Small intestine (tissue), 7 donors: Measurements from ENCODE around the gene APOL1. TPM values are rescaled to one million over a fixed set of nuclear protein-coding genes. Genes with fewer than 3 reads are reported as not detected.
"Not testable (repeated sequence)": the region's sequence is repeated elsewhere in the genome, so short reads cannot be mapped to it uniquely, and the experiment has no call there.

Experiments
- DNase-seq, 2 donors: peaks; one replicate each; pipeline versions ENCODE4 v3.0.0 to v3.0.0-alpha.2; 2013
- FAIRE-seq: peaks from 2 replicates; lab custom pipeline; 2012; peaks lifted over from hg19 to GRCh38; lab: Jason Lieb, UNC
- H3K27ac ChIP-seq, 3 donors: one replicate each; pipeline ENCODE4 v1.5.1; 2013; ENCODE audit warnings: low read length in 2 of 3, mild to moderate bottlenecking in 2 of 3, control low read depth in 1 of 3, inconsistent platforms in 1 of 3, low read depth in 1 of 3, moderate library complexity in 1 of 3
- H3K27me3 ChIP-seq, 3 donors: one replicate each; pipeline ENCODE4 v1.6.1; 2013; ENCODE audit warnings: low read length in 3 of 3, inconsistent platforms in 1 of 3; ENCODE audit not compliant: control insufficient read depth in 3 of 3, insufficient read depth in 3 of 3
- H3K36me3 ChIP-seq, 3 donors: one replicate each; pipeline ENCODE4 v1.6.1; 2013; ENCODE audit warnings: low read length in 3 of 3, inconsistent platforms in 1 of 3, low read depth in 1 of 3, mild to moderate bottlenecking in 1 of 3, moderate library complexity in 1 of 3; ENCODE audit not compliant: control insufficient read depth in 3 of 3, insufficient read depth in 2 of 3
- H3K4me1 ChIP-seq, 3 donors: one replicate each; pipeline ENCODE4 v1.6.1; 2013; ENCODE audit warnings: low read length in 2 of 3, inconsistent platforms in 1 of 3, low read depth in 1 of 3, mild to moderate bottlenecking in 1 of 3, moderate library complexity in 1 of 3; ENCODE audit not compliant: control insufficient read depth in 3 of 3, insufficient read depth in 2 of 3
- H3K4me3 ChIP-seq, 3 donors: one replicate each; pipeline ENCODE4 v1.5.1; 2013; ENCODE audit warnings: low read length in 3 of 3, control low read depth in 1 of 3, inconsistent platforms in 1 of 3, low read depth in 1 of 3, mild to moderate bottlenecking in 1 of 3, moderate library complexity in 1 of 3
- H3K9me3 ChIP-seq, 2 donors: one replicate each; pipeline ENCODE4 v1.6.1; 2013; ENCODE audit warnings: low read depth in 1 of 2, low read length in 1 of 2; ENCODE audit not compliant: control insufficient read depth in 2 of 2, insufficient read depth in 1 of 2
- WGBS, 3 donors: extraction: QIAGEN DNeasy Blood & Tissue Kit; methylation state at CpG; one replicate each; pipeline ENCODE4 v1.1.7; 2013; 5-methylcytosine and 5-hydroxymethylcytosine counted together
- polyA plus RNA-seq, 4 donors: library from polyadenylated mRNA; stranded (reverse) in 3 of 4; unstranded in 1 of 4; fragments of 200-250 nt in 3 of 4; fragments of 120-200 nt in 1 of 4; gene quantifications; one replicate each; pipeline versions ENCODE4 v1.2.1 to v1.2.3, GENCODE V29; 2013
- donor health status: healthy with polysubstance abuse.
- donor health status: control.
- donor health status: control.
- donor health status: Bipolar disorder and iron deficiency.
- donor health status: healthy.

Gene APOL1
- polyA plus RNA-seq, 4 donors = 7.7 to 32.2 (median 8.5) TPM

DNA sequence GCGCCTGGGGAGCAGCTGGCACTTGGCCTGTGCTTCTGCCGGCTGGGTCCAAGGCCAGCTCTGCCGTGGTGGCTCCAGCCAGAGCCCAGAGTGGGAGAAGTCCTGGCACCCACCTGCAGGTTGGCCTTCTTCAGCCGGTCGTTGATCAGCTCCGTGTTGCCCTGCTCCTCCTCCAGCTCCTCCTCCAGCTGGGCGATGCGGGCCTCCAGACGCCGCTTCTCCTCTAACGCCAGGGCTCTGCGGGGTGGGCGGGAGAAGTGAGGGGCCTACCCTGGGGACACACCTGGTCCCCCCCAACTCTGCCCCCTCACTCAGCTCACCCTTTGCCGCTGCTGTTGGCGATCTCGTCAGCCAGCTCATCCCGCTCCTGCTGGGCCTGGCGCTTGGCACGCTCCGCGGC is 32.6 kb downstream of the APOL1 start:
- 87 to 89% (median 88%) methylated on average over 21 of the region's 21 CpGs for WGBS, 3 donors
- peak overlapping the region in 1 of 3 donors; percentile 4 for H3K27ac ChIP-seq
- no peaks in the 10 kb centered on the region for H3K9me3 ChIP-seq
- FAIRE-seq = no peak
- H3K4me3 ChIP-seq = no peak overlapping the region
- H3K27me3 ChIP-seq = no peaks in the 10 kb centered on the region
- no peaks in the 10 kb centered on the region for H3K4me1 ChIP-seq
- DNase-seq = no peak
- H3K36me3 ChIP-seq = peaks cover 57 to 89% (median 62%) of the 10 kb centered on the region in 3 donors

DNA sequence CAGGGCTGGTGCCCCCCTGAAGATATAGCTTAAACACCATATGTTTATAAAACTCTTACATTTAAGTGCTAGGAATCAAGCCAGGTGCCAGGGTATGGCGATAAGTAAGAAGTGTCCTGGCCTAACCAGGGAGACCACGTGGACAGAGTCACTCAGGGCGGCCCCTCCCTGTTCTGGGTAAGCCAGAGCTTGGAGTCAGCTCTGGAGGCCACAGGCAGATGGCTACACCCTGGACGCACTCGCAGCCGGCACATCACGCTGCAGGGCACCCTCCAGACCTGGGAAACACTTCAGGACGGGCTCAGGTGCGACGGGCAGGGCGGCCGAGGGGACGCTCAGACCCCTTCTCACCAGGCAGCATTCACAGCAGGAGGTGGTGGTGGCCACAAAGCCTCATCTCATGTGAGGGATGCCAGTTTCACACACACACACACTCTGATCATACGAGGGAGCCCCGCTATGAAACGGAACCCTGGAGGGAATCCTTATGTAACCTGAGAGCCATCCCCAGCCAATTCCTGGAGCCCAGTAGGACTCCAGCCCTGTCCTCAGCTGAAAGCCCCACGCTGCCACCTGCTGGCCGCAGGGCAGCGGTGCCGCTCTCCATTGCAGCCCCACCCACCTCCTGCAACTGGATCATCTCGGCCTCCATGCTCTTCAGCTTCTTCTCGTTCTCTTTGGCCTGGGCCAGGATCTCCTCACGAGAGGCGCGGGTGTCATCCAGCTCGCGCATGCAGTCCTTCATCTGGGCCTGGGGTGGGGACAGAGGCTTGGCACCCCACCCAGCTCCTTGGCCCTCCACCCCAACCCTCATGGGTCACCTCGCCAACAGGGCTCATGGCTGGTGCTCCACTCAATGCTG is 33.4 kb downstream of the APOL1 start:
- FAIRE-seq = no peak
- peak overlapping the region in 1 of 3 donors; percentile 33 for H3K27ac ChIP-seq

DNA sequence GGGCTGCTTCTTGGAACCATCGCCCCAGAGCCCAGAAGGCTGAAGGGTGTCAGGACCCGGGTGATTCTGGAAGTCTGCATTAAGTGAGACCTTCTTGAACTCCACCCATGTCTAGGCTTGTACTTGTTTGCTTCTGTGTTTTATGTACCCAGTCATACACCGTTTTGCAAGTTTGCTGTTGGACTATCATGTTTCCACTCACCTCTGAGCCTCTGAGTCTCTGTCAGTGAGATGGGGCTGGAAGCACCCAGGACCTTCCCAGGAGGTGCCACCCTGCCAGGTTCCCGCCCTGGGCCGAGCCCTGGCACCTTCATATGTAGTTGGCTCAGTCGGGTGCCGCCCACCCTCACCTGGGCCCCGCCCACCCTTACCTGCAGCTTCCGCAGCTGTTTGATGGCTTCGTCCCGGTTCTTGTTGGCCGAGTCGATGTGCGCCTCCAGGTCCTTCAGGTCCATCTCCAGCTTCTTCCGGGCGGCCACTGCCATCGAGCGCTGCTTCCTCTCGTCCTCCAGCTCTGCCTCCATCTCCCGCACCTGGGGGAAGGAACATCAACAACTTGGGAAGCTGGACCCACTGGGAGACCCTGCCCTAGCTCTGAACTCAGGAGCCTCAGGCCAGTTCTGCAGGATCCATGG is 35.1 kb downstream of the APOL1 start:
- H3K4me3 ChIP-seq = no peak overlapping the region
- DNase-seq (no peak), FAIRE-seq (no peak)
- no peaks in the 10 kb centered on the region for H3K27me3 ChIP-seq
- H3K9me3 ChIP-seq = peaks cover 0 to 14% of the 10 kb centered on the region in 2 donors
- H3K36me3 ChIP-seq = peaks cover 54 to 83% (median 58%) of the 10 kb centered on the region in 3 donors
- 88 to 92% (median 89%) methylated on average over 20 of the region's 20 CpGs for WGBS, 3 donors
- no peaks in the 10 kb centered on the region for H3K4me1 ChIP-seq
- H3K27ac ChIP-seq = no peak overlapping the region

More for the DNA sequence above, 33.4 kb downstream of the APOL1 start:
- Histone ChIP-seq H3K27me3 (no peaks in the 10 kb centered on the region), H3K4me1 (no peaks in the 10 kb centered on the region), H3K36me3 (peaks cover 55 to 83% (median 58%) of the 10 kb centered on the region in 3 donors), H3K9me3 (no peaks in the 10 kb centered on the region), H3K4me3 (no peak overlapping the region)
- WGBS, 3 donors = 65 to 75% (median 74%) methylated on average over 28 of the region's 28 CpGs
- peak; percentile 61 to 79 for DNase-seq

DNA sequence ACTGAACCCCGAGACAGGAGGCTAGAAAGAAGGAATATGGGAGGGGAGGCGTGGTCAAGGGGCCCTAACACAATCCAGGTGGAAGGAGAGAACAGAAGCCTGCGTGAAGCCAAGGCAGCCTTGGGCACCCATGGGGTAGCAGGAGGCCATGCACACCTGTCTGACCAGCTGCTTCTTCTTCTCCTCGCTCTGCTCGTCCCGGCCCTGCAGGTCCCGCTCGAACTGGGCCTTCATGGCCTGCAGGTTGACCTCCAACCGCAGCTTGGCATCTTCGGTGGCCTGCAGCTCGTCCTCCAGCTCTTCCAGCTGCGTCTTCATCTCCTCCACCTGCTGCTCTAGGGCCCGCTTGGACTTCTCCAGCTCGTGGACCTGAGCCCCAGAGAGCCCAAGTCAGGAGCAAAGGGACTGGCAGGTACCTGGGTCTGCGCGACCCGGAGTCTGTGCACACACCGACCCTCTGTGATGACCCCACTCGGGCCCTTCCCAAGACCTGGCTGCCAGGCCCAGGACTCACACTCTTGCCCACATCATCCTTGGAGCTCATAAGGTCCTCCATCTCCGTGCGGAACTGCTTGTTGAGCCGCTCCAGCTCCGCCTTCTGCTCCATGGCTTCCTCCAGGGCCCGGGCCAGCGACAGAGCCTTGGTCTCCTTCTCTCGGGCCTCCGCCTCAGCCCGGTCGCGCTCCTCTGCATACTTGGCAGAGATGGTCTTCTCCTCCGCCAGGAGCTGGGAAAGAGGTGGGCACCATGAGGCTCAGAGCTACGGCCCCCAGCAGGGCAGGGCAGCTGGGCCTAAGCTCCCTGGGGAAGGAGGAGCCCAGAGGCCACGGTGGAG is 35.9 kb downstream of the APOL1 start:
- DNase-seq (no peak), FAIRE-seq (no peak)
- H3K4me3 ChIP-seq = no peak overlapping the region
- no peaks in the 10 kb centered on the region for H3K27me3 ChIP-seq
- 92 to 96% (median 94%) methylated on average over 32 to 33 of the region's 33 CpGs for WGBS, 3 donors
- peaks cover 57 to 86% (median 63%) of the 10 kb centered on the region in 3 donors for H3K36me3 ChIP-seq
- H3K9me3 ChIP-seq = peaks cover 0 to 16% of the 10 kb centered on the region in 2 donors
- no peaks in the 10 kb centered on the region for H3K4me1 ChIP-seq
- no peak overlapping the region for H3K27ac ChIP-seq

DNA sequence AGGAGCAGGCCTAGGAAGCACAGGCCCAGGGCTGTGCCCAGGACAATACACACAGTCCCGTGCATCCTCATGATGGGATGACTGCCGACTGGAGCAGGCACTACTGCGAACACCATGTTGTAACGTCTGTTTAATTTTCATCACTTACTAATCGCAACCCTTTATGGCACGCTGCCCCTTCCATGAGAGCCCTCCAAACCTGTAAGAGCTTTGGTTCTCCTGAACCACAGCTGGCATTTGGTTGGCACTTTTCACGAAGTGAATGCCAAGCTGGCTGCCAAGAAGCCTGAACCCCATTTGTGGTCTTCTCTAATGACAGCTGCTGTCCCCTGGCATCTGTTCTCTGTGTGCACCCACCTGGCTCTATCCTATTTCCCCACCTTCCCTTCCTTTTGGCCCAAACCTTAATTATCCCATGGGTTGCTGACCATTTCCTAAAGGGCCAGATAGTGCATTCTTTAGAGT is 36.5 kb downstream of the APOL1 start:
- DNase-seq (no peak), FAIRE-seq (no peak)
- Histone ChIP-seq H3K9me3 (peaks cover 0 to 16% of the 10 kb centered on the region in 2 donors), H3K27ac (peak overlapping the region in 1 of 3 donors; percentile 5), H3K4me1 (no peaks in the 10 kb centered on the region), H3K4me3 (no peak overlapping the region), H3K36me3 (peaks cover 57 to 86% (median 66%) of the 10 kb centered on the region in 3 donors), H3K27me3 (no peaks in the 10 kb centered on the region)
- 90 to 95% (median 95%) methylated on average over 7 of the region's 7 CpGs for WGBS, 3 donors

DNA sequence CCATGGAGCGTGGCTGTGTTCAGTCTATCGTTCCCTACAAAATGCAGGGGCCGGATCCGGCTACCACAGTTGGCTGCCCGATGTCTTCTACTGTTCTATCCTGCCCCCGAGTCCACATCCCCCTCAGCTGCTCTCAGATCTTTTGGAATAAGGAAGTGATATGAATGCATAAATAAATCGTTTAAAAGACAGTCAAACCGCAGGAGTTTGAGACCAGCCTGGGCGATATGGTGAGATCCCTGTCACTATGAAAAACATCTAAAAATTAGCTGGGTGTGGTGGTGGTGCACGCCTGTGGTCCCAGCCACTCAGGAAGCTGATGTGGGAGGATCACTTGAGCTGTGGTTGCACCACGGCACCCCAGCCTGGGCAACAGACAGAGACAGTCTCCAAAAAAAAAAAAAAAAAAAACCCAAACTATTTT is 37.0 kb downstream of the APOL1 start:
- not testable (repeated sequence) for H3K4me3 ChIP-seq, FAIRE-seq, H3K27me3 ChIP-seq, H3K4me1 ChIP-seq, DNase-seq
- Histone ChIP-seq H3K9me3 (peaks cover 0 to 16% of the 10 kb centered on the region in 2 donors), H3K27ac (peak overlapping the region in 1 of 3 donors; percentile 5), H3K36me3 (peaks cover 55 to 86% (median 66%) of the 10 kb centered on the region in 3 donors)
- 74 to 90% (median 83%) methylated on average over 9 to 11 of the region's 11 CpGs for WGBS, 3 donors

DNA sequence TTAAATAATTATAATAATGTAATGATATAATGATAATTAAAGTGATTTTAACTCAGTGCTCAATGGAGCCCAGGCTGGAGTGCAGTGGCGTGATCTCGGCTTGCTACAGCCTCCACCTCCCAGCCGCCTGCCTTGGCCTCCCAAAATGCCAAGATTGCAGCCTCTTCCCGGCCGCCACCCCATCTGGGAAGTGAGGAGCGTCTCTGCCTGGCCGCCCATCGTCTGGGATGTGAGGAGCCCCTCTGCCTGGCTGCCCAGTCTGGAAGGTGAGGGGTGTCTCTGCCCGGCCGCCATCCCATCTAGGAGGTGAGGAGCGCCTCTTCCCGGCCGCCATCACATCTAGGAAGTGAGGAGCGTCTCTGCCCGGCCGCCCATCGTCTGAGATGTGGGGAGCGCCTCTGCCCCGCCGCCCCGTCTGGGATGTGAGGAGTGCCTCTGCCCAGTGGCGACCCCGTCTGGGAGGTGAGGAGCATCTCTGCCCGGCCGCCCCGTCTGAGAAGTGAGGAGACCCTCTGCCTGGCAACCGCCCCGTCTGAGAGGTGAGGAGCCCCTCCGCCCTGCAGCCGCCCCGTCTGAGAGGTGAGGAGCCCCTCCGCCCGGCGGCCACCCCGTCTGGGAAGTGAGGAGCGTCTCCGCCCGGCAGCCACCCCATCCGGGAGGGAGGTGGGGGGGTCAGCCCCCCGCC is 37.6 kb downstream of the APOL1 start:
- not testable (repeated sequence) for H3K4me1 ChIP-seq, H3K27ac ChIP-seq, DNase-seq, H3K27me3 ChIP-seq, FAIRE-seq, H3K4me3 ChIP-seq
- peaks cover 0 to 16% of the 10 kb centered on the region in 2 donors for H3K9me3 ChIP-seq
- WGBS, 3 donors = 92 to 94% (median 93%) methylated on average over 12 to 23 of the region's 40 CpGs
- H3K36me3 ChIP-seq = peaks cover 50 to 86% (median 66%) of the 10 kb centered on the region in 3 donors
